Measurements from ENCODE around the gene TBCK. TPM values are rescaled to one million over a fixed set of nuclear protein-coding genes. Genes with fewer than 3 reads are reported as not detected.

Gene TBCK
- total RNA-seq, 1 donor from 2014 or later, result 25.8 TPM

DNA sequence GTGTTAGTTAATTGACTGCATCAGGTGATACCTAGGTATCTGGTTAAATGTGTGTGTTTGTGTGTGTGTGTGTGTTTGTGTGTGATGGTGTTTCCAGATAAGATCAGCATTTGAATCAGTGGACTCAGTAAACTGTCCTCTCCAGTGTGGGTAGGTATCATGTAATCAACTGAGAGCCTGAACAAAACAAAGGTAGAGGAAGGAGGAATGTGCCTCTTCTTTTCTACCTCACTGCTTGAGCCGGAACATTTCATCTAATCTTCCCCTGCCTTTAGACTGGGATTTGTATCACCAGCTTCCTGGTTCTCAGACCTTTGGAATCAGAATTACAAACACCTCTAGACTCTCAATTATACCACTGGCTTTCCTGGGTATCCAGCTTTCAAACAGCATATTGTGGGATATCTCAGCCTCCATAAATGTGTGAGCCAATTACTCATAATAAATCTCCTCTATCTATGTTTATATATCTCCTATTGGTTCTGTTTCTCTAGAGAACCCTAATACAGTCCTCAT is 120.5 kb downstream of the TBCK start:
- TF ChIP-seq EZH2 (IDR thresholded peaks at IDR 0.05; ENCODE audit: insufficient read depth, low read length), result no peak
- TF ChIP-seq, protein P1, sequence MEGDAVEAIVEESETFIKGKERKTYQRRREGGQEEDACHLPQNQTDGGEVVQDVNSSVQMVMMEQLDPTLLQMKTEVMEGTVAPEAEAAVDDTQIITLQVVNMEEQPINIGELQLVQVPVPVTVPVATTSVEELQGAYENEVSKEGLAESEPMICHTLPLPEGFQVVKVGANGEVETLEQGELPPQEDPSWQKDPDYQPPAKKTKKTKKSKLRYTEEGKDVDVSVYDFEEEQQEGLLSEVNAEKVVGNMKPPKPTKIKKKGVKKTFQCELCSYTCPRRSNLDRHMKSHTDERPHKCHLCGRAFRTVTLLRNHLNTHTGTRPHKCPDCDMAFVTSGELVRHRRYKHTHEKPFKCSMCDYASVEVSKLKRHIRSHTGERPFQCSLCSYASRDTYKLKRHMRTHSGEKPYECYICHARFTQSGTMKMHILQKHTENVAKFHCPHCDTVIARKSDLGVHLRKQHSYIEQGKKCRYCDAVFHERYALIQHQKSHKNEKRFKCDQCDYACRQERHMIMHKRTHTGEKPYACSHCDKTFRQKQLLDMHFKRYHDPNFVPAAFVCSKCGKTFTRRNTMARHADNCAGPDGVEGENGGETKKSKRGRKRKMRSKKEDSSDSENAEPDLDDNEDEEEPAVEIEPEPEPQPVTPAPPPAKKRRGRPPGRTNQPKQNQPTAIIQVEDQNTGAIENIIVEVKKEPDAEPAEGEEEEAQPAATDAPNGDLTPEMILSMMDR (IDR thresholded peaks at IDR 0.05; ENCODE audit: insufficient read depth, low read depth, low read length), result no peak
- no peaks in the 10 kb centered on the region for H3K27me3 Mint-ChIP-seq (ENCODE audit: low read depth, unreplicated experiment)
- FAIRE-seq (no peak), DNase-seq (ENCODE audit: low read depth) (no peak)
- no peak overlapping the region for H3K27ac Mint-ChIP-seq (ENCODE audit: unreplicated experiment)
- H3K36me3 Mint-ChIP-seq (ENCODE audit: low read depth, unreplicated experiment), result no peaks in the 10 kb centered on the region
- Histone ChIP-seq H3K27ac (ENCODE audit: low read depth, low read length) (no peak overlapping the region), H3K4me1 (ENCODE audit: insufficient read depth, low read length) (no peaks in the 10 kb centered on the region), H4K20me1 (ENCODE audit: insufficient read depth, low read length) (no peaks in the 10 kb centered on the region), H2AFZ (ENCODE audit: low read depth, low read length) (no peak overlapping the region), H3K9ac (ENCODE audit: low read length) (no peak overlapping the region), H3K27me3 (ENCODE audit: insufficient read depth, low read length) (no peaks in the 10 kb centered on the region), H3K4me3 (ENCODE audit: insufficient read depth, low read depth, low read length) (no peak overlapping the region), H3K79me2 (ENCODE audit: insufficient read depth, low read length) (no peaks in the 10 kb centered on the region), H3K36me3 (ENCODE audit: insufficient read depth, low read length) (peaks cover 2% of the 10 kb centered on the region), H3K4me2 (ENCODE audit: low read length) (no peak overlapping the region), H3K9me3 (ENCODE audit: insufficient read depth, low read depth, low read length) (no peaks in the 10 kb centered on the region)
- no peaks in the 10 kb centered on the region for H3K4me1 Mint-ChIP-seq (ENCODE audit: low read depth, unreplicated experiment)
- no peak overlapping the region for H3K4me3 Mint-ChIP-seq (ENCODE audit: unreplicated experiment)
- H3K9me3 Mint-ChIP-seq (ENCODE audit: unreplicated experiment), result no peaks in the 10 kb centered on the region

- Mint-ChIP-seq H3K27ac (ENCODE audit: unreplicated experiment) (no peak overlapping the region), H3K4me1 (ENCODE audit: low read depth, unreplicated experiment) (no peaks in the 10 kb centered on the region), H3K9me3 (ENCODE audit: unreplicated experiment) (no peaks in the 10 kb centered on the region), H3K4me3 (ENCODE audit: unreplicated experiment) (no peak overlapping the region), H3K27me3 (ENCODE audit: low read depth, unreplicated experiment) (no peaks in the 10 kb centered on the region), H3K36me3 (ENCODE audit: low read depth, unreplicated experiment) (no peaks in the 10 kb centered on the region)
- Histone ChIP-seq H3K27ac (ENCODE audit: low read depth, low read length) (no peak overlapping the region), H3K4me3 (ENCODE audit: insufficient read depth, low read depth, low read length) (no peak overlapping the region), H3K4me2 (ENCODE audit: low read length) (no peak overlapping the region), H3K9me3 (ENCODE audit: insufficient read depth, low read depth, low read length) (no peaks in the 10 kb centered on the region), H4K20me1 (ENCODE audit: insufficient read depth, low read length) (no peaks in the 10 kb centered on the region), H3K79me2 (ENCODE audit: insufficient read depth, low read length) (no peaks in the 10 kb centered on the region), H3K9ac (ENCODE audit: low read length) (no peak overlapping the region), H3K4me1 (ENCODE audit: insufficient read depth, low read length) (no peaks in the 10 kb centered on the region), H3K27me3 (ENCODE audit: insufficient read depth, low read length) (no peaks in the 10 kb centered on the region), H2AFZ (ENCODE audit: low read depth, low read length) (no peak overlapping the region), H3K36me3 (ENCODE audit: insufficient read depth, low read length) (peaks cover 2% of the 10 kb centered on the region)
- TF ChIP-seq, protein P1 (IDR thresholded peaks at IDR 0.05; ENCODE audit: insufficient read depth, low read depth, low read length), result no peak
- no peak for TF ChIP-seq EZH2 (IDR thresholded peaks at IDR 0.05; ENCODE audit: insufficient read depth, low read length)
- DNase-seq (ENCODE audit: low read depth) (no peak), FAIRE-seq (no peak)
Measured at GRCh38 chr4:106194801-106195200, 121.2 kb downstream of the TBCK start.

DNA sequence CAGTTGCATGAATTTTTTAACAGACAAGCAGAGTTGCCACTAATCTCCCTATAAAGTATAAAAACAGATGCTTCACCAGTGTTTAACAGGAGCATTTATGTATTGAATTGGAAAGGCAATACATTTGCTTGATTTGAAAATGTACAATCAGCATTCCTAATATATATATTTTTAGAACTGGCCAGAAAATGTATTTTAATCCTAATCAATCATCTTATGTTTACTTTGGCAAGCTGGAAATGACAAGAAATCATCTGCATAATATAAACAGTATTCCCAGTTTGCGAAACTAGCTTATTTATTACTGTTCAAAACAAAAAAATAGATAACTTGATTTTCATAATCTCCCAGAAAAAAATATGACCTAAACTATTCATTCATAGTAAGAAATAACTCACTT is 123.9 kb downstream of the TBCK start:
- Mint-ChIP-seq H3K9me3 (ENCODE audit: unreplicated experiment) (no peaks in the 10 kb centered on the region), H3K4me3 (ENCODE audit: unreplicated experiment) (no peak overlapping the region), H3K27me3 (ENCODE audit: low read depth, unreplicated experiment) (no peaks in the 10 kb centered on the region), H3K4me1 (ENCODE audit: low read depth, unreplicated experiment) (no peaks in the 10 kb centered on the region), H3K27ac (ENCODE audit: unreplicated experiment) (no peak overlapping the region), H3K36me3 (ENCODE audit: low read depth, unreplicated experiment) (no peaks in the 10 kb centered on the region)
- Histone ChIP-seq H3K9me3 (ENCODE audit: insufficient read depth, low read depth, low read length) (no peaks in the 10 kb centered on the region), H3K36me3 (ENCODE audit: insufficient read depth, low read length) (peaks cover 2% of the 10 kb centered on the region), H3K4me3 (ENCODE audit: insufficient read depth, low read depth, low read length) (no peak overlapping the region), H3K4me2 (ENCODE audit: low read length) (no peak overlapping the region), H3K27ac (ENCODE audit: low read depth, low read length) (no peak overlapping the region), H3K27me3 (ENCODE audit: insufficient read depth, low read length) (no peaks in the 10 kb centered on the region), H2AFZ (ENCODE audit: low read depth, low read length) (no peak overlapping the region), H3K79me2 (ENCODE audit: insufficient read depth, low read length) (no peaks in the 10 kb centered on the region), H3K9ac (ENCODE audit: low read length) (no peak overlapping the region), H3K4me1 (ENCODE audit: insufficient read depth, low read length) (no peaks in the 10 kb centered on the region), H4K20me1 (ENCODE audit: insufficient read depth, low read length) (no peaks in the 10 kb centered on the region)
- FAIRE-seq, result no peak
- DNase-seq (ENCODE audit: low read depth), result no peak
- no peak for TF ChIP-seq EZH2 (IDR thresholded peaks at IDR 0.05; ENCODE audit: insufficient read depth, low read length)
- TF ChIP-seq, protein P1 (IDR thresholded peaks at IDR 0.05; ENCODE audit: insufficient read depth, low read depth, low read length), result no peak

All from astrocyte (in vitro differentiated cells and primary cell).